ENCODE data around the gene EPB41L3. TPM values are rescaled to one million over a fixed set of nuclear protein-coding genes. Genes with fewer than 3 reads are reported as not detected.
"Not testable (repeated sequence)": the region's sequence is repeated elsewhere in the genome, so short reads cannot be mapped to it uniquely, and the experiment has no call there.

The EPB41L3 gene
- total RNA-seq (2014; rRNA removed; shearing (Covaris generic)), result 44.2 and 50.2 TPM in 2 replicates

DNA sequence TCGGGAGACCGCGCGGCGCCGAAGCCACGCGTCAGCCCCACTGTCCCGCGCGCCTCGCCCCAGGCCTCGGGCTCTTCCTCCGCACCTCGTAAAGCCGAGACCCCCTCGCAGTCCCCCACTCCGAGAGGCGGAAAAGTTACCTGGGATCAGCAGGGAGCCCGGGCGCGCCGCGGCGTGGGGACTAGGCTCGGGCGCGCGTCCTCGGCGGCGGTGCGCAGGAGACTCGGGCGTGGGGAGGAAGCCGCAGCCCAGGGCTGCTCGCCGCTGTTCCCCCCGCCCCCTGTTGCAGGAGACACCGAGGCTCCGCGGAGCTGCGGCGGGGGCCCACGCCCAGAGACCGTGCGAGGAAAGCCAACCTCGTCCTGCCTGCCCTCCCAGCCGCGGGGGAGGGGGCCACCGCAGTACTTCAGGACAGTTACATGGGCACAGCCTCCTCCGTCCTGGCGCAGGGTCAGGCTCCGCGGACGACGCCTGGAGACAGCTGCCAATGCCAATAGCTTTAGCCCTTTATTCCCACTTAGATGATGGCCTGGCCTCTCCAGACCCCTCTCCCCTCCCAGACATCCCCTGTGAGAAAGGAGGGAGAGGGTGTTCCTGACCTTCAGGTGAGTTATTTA lies at the start of gene EPB41L3:
Gene EPB41L3 (minus strand): TSS at position 225 of the 617 bp plus-strand sequence. CDS start 54,814 bp downstream, outside the sequence.
- no peaks in the 10 kb centered on the region for H3K36me3 ChIP-seq (replicated peaks; ENCODE audit: control insufficient read depth, insufficient read depth, low read length)
- H3K27me3 ChIP-seq (ENCODE audit: control insufficient read depth, insufficient read depth, low read length), result no peaks in the 10 kb centered on the region; the same call in 1 of the 2 replicates
- DNase-seq, result peak; percentile 73
- H3K4me3 ChIP-seq (ENCODE audit: insufficient read depth, low read depth, low read length), result peak within 1 kb of the TSS; percentile 76

DNA sequence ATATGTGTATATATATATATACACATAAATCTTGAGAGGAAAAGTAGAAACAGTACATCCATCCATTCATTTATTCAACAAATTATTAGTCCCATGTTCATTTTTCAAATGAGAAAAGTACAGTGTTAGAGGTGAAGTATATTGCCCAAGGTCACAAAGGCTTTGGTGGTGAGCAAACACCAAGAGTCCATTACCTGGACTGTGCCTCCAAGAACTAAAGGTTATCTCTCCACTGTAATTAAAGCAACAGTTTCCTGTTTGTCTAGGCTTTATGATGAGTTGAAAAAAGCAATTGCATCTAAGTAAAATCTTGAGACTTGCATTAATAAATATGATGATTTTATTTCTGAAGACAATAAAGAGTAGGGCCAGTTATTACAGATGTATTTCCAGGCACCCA lies 44.7 kb upstream of the EPB41L3 start:
- no peak for DNase-seq
- Histone ChIP-seq H3K27me3 (ENCODE audit: control insufficient read depth, insufficient read depth, low read length) (no peaks in the 10 kb centered on the region), H3K4me3 (ENCODE audit: insufficient read depth, low read depth, low read length) (no peak overlapping the region), H3K36me3 (replicated peaks; ENCODE audit: control insufficient read depth, insufficient read depth, low read length) (no peaks in the 10 kb centered on the region)

DNA sequence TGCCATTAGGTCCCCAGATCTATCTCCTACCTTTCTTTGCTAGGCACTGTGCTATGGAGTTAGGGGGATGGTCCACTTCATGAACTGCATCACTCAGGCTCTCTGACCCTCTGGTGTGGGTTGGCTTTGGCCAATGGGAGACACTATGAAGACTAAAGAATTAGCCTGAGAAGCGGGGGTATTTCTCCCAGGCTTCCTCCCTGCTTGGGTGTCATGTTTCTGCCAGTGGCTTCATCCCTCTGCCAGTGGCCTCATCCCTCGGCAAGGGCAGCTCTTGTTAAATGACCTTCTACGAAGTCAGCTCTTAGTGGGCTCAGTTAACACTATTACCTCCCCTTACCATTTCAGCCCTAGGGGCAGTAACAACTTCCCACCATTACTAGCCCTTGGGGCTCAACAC lies 41.9 kb upstream of the EPB41L3 start:
- H3K36me3 ChIP-seq (replicated peaks; ENCODE audit: control insufficient read depth, insufficient read depth, low read length), result no peaks in the 10 kb centered on the region
- H3K27me3 ChIP-seq (ENCODE audit: control insufficient read depth, insufficient read depth, low read length), result no peaks in the 10 kb centered on the region
- no peak for DNase-seq
- H3K4me3 ChIP-seq (ENCODE audit: insufficient read depth, low read depth, low read length), result no peak overlapping the region

DNA sequence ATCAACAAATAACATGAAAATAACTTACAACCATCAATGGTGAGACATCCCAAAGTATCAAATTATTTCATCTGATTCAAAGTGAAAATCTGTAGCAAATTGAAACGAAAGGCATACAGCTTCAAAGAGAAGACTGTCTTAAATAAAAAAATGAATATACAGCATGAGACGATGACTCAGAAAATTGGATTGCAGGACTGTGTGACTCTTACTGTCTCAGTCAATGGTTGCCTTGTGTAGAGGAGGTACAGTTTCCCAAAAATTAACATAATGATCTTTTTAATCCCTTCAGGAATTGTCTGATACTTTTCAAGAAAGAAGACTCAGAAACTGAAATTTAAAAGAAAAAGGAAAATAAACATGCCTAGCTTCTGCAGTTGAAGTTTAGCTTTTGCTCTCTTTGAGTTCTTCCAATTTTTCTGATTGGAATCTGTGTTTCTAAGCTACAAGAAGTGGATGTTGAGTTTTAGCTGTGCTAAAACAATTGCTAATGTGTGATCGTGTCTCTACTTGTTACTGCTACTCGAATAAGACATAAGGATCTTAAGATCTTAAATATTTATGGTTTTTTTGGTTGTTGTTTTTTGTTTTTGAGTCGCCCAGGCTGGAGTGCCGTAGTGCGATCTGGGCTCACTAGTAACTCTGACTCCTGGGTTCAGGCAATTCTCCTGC lies 41.1 kb upstream of the EPB41L3 start:
- Histone ChIP-seq H3K27me3 (ENCODE audit: control insufficient read depth, insufficient read depth, low read length) (no peaks in the 10 kb centered on the region; the same call in 1 of the 2 replicates), H3K36me3 (replicated peaks; ENCODE audit: control insufficient read depth, insufficient read depth, low read length) (no peaks in the 10 kb centered on the region), H3K4me3 (ENCODE audit: insufficient read depth, low read depth, low read length) (no peak overlapping the region)
- DNase-seq, result no peak

DNA sequence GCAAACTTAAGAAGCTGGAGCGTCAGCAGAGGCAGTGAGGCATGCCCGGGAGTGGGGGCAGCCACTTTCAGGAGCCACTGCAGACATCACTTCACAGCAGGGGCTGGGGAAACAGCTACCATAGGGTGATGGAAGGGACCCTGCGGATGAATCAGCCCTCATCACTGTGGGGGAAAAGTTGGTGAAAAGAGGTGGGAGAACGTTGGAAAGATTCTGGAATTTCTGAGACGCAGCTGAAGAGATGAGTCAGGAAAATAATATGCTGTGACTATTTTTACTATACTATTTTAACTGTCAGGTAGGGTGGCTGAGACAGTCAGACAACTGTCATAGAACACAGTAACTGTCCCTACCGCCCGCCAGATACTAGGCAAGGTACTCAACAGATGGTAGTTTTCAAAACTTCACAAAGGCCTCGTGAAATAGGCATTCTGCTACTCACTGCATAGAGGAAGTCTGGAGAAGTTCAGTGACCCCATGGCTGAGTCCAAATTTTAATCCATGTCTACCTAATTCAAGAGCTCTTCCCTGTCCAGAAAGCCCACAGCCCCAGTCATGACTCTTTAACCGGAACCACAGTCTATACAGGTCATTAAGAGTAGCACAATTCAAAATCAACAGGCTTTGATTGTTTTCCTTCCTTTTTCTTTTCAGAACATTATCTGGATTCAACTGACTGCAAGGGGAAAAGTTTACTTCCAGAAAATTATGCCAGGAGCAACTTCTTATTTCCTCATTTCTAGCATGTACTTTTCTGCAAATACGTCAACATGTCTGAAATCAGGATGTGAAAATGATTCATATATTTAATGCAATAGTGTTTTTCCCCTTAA lies 39.3 kb upstream of the EPB41L3 start:
- no peak for DNase-seq
- Histone ChIP-seq H3K27me3 (ENCODE audit: control insufficient read depth, insufficient read depth, low read length) (no peaks in the 10 kb centered on the region; the same call in 1 of the 2 replicates), H3K36me3 (replicated peaks; ENCODE audit: control insufficient read depth, insufficient read depth, low read length) (no peaks in the 10 kb centered on the region), H3K4me3 (ENCODE audit: insufficient read depth, low read depth, low read length) (no peak overlapping the region)

DNA sequence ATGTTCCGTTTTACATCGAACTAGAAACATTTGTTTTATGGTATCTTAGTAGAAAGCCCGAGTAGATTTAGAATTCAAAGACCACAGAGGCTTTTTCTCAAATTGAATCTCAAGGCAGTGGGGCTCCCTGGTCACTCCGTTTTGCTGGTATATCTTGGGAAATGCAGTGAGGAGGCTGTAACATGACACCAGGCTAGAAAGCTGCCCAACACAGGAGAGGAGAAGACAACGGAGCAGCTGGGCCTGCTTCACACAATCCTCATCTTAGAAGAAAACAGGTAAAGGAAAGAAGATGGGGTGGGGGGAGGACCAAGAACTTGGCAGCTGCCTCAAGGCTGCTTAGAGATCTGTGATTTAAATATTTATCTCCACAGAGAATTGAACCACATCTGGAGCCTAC lies 38.3 kb upstream of the EPB41L3 start:
- DNase-seq, result peak; percentile 33
- Histone ChIP-seq H3K4me3 (ENCODE audit: insufficient read depth, low read depth, low read length) (no peak overlapping the region), H3K36me3 (replicated peaks; ENCODE audit: control insufficient read depth, insufficient read depth, low read length) (no peaks in the 10 kb centered on the region), H3K27me3 (ENCODE audit: control insufficient read depth, insufficient read depth, low read length) (no peaks in the 10 kb centered on the region; the same call in 1 of the 2 replicates)

DNA sequence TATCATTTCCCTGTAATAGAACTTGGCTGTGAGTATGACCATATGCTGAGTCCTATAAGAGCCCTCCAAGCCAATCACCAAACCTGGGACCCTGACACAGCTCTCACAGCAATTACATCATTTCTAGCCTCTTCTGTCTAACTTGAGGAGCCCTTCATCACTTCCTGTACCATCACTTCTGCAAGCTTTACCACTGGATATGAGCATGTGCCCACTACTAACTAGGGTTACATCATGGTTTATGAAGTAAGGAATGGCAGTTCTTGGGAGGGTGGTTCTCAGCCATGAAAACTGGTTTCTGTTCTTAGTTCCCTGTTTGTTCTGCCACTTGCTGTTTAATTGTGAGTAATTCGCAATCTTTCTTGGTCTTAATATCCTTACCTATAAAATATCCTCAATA lies 31.0 kb upstream of the EPB41L3 start:
- no peak for DNase-seq
- no peaks in the 10 kb centered on the region for H3K27me3 ChIP-seq (ENCODE audit: control insufficient read depth, insufficient read depth, low read length)
- no peaks in the 10 kb centered on the region for H3K36me3 ChIP-seq (replicated peaks; ENCODE audit: control insufficient read depth, insufficient read depth, low read length)
- H3K4me3 ChIP-seq (ENCODE audit: insufficient read depth, low read depth, low read length), result no peak overlapping the region

DNA sequence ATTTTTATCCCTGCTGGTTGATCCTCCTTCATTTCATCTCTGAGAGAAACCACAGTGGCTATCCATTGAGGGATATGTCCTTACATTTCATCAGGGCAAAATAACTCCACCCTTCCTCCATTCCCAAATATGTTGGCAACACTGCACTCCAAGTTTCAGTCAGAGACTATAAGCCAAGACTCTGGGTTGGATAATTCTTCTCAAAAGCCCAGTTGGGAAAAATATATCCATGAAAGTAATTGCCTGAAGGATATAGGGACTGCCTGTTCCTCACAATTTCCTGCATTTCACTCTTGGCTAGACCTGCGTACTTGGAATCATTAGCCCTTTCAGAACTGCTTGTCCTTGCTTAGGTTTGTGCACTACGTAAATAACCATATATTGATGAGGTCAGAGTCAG lies 27.9 kb upstream of the EPB41L3 start:
- no peak overlapping the region for H3K4me3 ChIP-seq (ENCODE audit: insufficient read depth, low read depth, low read length)
- no peak for DNase-seq

DNA sequence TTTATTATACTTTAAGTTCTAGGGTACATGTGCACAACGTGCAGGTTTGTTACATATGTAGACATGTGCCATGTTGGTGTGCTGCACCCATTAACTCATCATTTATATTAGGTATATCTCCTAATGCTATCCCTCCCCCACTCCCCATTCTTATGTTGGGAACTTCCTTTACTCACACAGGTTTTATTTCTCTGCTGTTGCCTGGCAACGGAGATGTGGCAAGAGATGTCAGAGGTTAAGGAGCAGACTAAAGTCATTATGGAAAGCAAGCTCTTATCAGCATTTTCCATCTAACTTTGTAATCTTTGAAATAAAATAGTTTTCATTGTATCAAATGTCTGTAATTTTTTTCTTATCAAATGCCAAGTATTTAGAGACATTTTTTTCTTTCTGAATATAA lies 26.8 kb upstream of the EPB41L3 start:
- peak; percentile 29 for DNase-seq
- H3K4me3 ChIP-seq (ENCODE audit: insufficient read depth, low read depth, low read length); H3K36me3 ChIP-seq (replicated peaks; ENCODE audit: control insufficient read depth, insufficient read depth, low read length); H3K27me3 ChIP-seq (ENCODE audit: control insufficient read depth, insufficient read depth, low read length): not testable (repeated sequence)

More for the DNA sequence above, 27.9 kb upstream of the EPB41L3 start:
- Histone ChIP-seq H3K27me3 (ENCODE audit: control insufficient read depth, insufficient read depth, low read length) (no peaks in the 10 kb centered on the region), H3K36me3 (replicated peaks; ENCODE audit: control insufficient read depth, insufficient read depth, low read length) (no peaks in the 10 kb centered on the region)

DNA sequence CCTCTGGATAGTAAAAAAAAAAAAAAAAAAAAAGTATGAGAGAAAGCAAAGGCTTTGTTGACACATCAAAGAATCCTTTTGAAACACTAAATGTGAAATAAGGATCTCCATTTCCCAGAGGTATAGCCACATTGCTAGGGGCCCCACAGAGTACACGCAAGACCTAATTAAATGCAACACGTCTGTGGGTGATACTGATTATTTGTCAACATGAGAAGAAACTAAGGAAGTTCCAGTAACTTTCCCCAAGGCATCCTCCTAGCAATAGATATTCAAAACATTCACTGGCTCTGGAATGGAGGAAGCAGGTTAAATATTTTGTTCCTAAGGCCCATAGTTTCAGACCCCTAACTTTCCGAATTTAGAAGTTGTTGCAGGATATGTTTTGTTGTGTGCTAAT lies 24.6 kb upstream of the EPB41L3 start:
- no peak for DNase-seq
- Histone ChIP-seq H3K27me3 (ENCODE audit: control insufficient read depth, insufficient read depth, low read length) (no peaks in the 10 kb centered on the region), H3K4me3 (ENCODE audit: insufficient read depth, low read depth, low read length) (no peak overlapping the region), H3K36me3 (replicated peaks; ENCODE audit: control insufficient read depth, insufficient read depth, low read length) (no peaks in the 10 kb centered on the region)

DNA sequence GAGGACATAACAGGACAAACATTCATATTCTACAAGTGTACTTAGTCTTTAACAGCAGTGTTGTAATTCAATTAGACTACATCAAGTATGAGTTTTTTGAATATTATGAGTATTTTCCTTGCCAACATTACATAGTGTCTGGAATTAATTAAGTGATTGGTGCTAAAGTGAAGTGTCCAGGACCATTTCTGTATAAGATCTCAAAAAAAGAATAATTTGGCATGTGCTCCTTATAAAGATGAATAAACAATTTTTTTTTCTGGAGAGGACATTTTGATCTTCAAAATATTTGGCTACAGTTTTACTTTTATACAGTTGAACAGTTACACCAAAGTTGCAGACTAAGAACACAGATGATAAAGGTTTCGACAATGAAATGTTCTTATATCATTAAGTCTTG lies 15.1 kb upstream of the EPB41L3 start:
- no peak overlapping the region for H3K4me3 ChIP-seq (ENCODE audit: insufficient read depth, low read depth, low read length)
- no peaks in the 10 kb centered on the region for H3K36me3 ChIP-seq (replicated peaks; ENCODE audit: control insufficient read depth, insufficient read depth, low read length)
- H3K27me3 ChIP-seq (ENCODE audit: control insufficient read depth, insufficient read depth, low read length), result no peaks in the 10 kb centered on the region

DNA sequence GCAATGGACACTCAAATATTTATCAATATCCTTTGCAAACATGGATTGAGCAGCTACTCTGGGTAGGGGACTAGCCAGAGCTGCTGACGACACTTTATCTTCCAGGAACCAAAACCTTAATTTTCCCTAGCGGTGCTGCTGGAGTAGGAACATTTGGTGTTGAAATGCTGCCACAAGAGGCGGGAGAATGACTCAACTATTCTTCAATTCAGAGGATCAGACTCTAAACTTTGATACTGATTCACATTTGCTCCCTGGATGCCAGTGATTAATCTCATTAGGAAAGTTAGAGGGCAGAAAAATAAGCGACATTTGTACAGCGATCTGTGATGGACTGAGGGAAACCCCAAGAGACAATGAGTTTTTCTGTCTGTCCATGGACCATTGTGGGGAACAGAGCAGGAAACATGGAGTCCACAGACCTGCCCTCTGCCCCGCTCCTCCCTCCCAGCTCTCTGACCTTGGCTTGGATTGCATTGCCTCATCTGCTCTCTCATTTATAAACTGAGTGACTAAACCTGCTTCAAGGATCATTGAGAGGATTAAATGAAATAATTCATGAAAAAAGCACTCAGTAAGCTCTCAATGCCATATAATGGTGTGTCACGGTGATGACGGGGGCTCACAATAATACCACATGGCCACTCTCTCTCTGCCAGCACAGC lies 12.6 kb upstream of the EPB41L3 start:
- Histone ChIP-seq H3K4me3 (ENCODE audit: insufficient read depth, low read depth, low read length) (no peak overlapping the region), H3K27me3 (ENCODE audit: control insufficient read depth, insufficient read depth, low read length) (no peaks in the 10 kb centered on the region), H3K36me3 (replicated peaks; ENCODE audit: control insufficient read depth, insufficient read depth, low read length) (no peaks in the 10 kb centered on the region)
- DNase-seq, result no peak

More for the DNA sequence above, 15.1 kb upstream of the EPB41L3 start:
- no peak for DNase-seq

DNA sequence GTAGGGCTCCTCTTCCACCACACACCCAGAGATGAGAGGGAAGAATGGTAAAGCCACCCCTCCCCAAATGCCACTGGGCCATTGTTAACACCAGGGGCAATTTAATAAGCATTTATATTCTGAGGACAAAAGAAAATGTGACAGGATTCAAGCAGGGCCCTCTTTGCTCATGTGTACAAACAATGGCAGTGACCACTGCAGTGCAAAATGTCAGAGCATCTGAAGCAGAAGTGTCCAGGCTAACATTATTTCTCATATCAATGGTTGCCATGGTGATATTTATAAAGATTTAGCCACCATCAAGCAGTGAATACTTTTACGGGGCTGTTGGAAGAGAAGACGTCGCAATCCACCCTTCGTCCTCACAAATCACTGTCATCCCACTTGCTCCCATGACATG lies 10.8 kb upstream of the EPB41L3 start:
- Histone ChIP-seq H3K4me3 (ENCODE audit: insufficient read depth, low read depth, low read length) (no peak overlapping the region), H3K36me3 (replicated peaks; ENCODE audit: control insufficient read depth, insufficient read depth, low read length) (no peaks in the 10 kb centered on the region), H3K27me3 (ENCODE audit: control insufficient read depth, insufficient read depth, low read length) (no peaks in the 10 kb centered on the region)
- DNase-seq, result no peak

DNA sequence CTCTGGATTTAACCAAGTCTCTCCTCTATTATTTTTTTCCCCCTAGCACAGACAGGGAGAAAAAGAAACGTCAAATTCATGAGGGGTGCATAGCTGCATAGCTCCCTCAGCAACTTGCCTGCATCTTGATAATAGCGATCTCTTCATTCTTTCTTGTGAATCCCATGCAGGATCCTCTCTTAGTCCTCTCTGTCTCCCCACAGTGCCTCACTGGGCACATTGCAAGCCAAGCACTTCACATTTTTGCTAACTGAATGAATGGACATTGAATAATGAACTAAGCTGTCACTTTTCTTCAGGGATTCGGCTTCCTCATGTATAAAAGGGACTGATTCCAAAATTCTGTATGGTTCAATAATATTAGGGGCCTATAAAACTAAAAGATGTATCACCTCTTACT lies 2.9 kb upstream of the EPB41L3 start:
- DNase-seq, result peak; percentile 72
- Histone ChIP-seq H3K36me3 (replicated peaks; ENCODE audit: control insufficient read depth, insufficient read depth, low read length) (no peaks in the 10 kb centered on the region), H3K27me3 (ENCODE audit: control insufficient read depth, insufficient read depth, low read length) (no peaks in the 10 kb centered on the region; the same call in 1 of the 2 replicates), H3K4me3 (ENCODE audit: insufficient read depth, low read depth, low read length) (no peak overlapping the region)

Data from H7 (cell line).